HG03575 (cell line): ENCODE results near the gene PCDHGA3.
"Not testable (repeated sequence)": the region's sequence is repeated elsewhere in the genome, so short reads cannot be mapped to it uniquely, and the experiment has no call there.

Experiments used
- ATAC-seq: cut with Tn5 transposase; IDR thresholded peaks from one replicate; pipeline ENCODE4 v1.9.1; 2021; ENCODE audit not compliant: unreplicated experiment, insufficient number of reproducible peaks, low FRiP score; ENCODE audit errors: extremely low read depth

Gene PCDHGA3

GRCh38 chr5:141343242-141343952 lies at the start of gene PCDHGA3:
PCDHGA3 (plus strand) TSS chr5:141343829; CDS start chr5:141344034, 205 bp downstream.
- ATAC-seq, result no peak

DNA sequence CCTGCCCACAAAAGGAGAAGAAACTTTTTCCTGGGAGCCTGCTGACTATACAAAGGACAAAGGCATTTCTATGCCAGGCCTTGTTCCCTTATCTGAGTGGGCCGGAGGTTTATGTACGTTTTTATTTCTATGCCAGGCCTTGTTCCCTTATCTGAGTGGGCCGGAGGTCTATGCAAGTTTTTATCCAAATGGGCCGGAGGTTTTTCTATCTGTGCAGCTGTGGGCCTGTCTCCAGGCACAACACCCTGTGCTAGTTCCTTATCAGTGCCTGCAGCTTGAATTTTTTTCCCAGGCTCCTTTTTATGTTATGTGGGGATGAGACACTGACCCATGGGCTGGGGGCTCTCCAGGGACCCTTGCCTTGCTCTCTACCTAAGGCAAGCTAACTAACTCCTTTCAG lies 45.3 kb upstream of the PCDHGA3 start:
- ATAC-seq, result no peak

DNA sequence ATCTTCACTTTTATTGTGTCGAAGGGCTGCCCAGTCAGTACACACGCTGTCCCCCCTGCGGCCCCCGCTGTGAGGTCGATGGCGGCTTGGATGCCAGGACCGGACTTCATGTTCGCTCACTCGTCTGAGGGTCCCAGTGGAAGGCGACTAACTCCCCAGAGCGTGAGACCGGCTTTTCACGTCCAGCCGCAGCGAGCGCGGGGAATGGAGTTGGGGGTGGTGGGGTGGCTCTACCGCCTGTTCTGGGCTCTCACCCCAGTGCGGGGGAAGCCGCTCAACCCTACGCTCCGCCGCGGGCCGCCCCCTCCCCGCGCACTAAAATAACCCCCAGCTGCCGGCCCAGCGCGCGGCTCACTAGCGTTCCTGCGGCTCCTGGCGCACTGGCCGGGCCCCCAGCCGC lies 39.9 kb upstream of the PCDHGA3 start, which contains the start of gene SLC25A2:
Gene SLC25A2 (minus strand): TSS at position 294 of the 400 bp plus-strand sequence. CDS start 184 bp downstream, at position 110.
- ATAC-seq, result no peak

DNA sequence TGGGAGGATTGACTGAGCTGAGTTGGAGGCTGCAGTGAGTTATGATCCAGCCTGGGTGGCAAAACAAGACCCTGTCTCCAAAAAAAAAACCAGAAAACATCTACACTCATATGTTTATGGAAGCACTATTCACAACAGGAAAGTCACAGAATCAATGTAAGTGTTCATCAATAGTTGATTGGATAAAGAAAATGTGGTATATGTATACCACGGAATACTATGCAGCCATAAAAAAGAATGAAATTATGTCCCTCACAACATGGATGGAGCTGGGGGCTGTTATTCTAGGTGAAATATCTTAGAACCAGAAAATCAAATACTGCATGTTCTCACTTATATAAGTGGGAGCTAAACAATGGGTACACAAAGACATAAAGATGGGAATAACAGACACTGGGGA lies 37.0 kb upstream of the PCDHGA3 start:
- no peak for ATAC-seq

DNA sequence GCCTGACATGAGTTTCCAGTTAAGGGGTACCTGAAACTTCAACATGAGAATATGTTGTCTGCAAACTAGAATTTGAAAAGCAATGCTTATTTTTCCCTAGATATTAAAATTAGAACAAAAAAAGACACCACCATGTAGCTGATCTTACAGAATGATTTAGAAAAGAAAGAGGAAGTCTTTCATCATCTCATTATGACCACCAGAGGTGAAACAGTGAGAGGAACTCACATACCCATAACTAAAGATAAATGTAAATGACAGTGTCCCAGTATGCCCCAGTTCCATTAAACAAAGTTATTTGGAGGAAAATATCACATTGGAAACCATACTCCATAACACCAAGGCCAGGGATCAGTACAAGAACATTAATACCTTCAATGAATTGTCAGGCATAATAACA lies 29.9 kb upstream of the PCDHGA3 start:
- no peak for ATAC-seq

GRCh38 chr5:141316963-141317362 lies 26.7 kb upstream of the PCDHGA3 start:
- ATAC-seq, result not testable (repeated sequence)

- ATAC-seq, result no peak
Observed at GRCh38 chr5:141319202-141319601, 24.4 kb upstream of the PCDHGA3 start.

DNA sequence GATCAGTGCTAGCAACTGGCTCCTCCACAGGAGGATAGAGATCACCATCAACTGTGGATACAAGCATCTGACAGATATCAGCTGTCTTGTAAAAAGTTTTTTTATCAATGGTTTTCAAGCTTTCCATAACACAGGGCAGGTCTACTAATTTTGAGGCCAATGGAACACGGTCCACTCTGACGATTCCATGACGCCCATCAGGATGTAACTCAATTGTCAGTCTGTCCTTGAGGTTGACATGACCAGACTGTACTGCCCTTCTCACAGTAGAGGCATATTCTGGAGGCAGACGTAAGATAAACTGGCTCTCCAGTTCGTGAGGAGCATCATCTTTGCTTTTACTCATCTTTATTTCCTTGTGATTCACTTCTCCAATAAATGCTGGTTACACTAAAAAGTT lies 23.9 kb upstream of the PCDHGA3 start:
- ATAC-seq, result no peak

- ATAC-seq, result peak; percentile 87
Observed at GRCh38 chr5:141320225-141321169, 23.1 kb upstream of the PCDHGA3 start, which contains the start of gene TAF7. TAF7 (minus strand) TSS chr5:141320784; CDS start chr5:141320044, 740 bp downstream.

DNA sequence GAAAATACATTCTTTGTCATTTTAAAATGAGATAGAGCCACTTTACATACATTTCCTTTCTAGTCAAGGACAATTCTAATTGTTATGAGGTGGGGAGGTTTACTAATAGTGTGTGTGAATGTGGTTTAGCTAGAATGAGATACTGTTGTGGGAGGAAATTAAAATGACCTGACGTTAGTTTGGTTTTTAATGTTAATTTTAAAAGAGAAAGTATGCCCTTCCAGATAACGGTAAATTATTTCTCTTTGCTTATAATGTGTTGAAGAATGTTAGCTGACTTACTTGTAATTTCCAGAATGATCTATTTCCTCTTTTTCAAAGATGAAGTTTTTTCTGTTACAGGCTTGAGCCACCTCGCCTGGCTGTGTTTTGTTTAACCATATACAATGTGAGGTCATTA lies 21.4 kb upstream of the PCDHGA3 start:
- no peak for ATAC-seq

DNA sequence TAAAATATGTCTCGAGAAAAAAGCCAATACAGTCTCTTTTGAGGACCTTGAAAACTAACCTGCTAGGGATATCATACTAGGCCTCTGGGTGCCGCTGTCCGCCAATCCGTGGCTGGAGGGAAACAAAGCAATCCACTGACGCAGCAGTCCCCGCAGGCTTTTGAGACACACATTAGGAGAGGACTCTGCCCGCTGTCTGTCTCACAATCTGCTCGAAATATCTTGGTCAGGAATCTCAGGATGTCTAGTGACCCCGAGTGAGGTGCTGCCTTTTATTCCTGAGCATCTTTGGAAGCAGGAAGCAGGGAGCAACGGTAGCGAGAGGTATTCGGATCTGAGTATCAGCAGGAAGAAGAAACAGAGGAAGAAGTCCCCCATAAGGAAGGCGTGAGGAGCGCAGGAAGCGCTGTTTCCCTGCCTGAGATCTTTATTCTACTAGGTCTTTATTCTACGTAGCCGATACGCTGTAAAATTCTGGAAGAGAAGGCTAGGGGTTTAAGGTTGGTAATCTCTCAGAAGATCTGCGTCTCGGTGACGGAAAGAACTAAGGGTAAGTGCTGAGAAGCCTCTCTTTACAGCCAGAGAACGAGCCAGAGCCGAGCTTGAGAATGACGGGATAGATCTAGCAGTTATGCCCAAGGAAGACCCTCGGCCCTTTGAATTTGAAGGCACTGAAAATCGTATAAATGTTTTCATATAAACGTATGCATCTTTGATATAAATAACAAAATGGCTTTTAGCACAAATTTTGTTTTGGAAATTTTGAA lies 17.4 kb upstream of the PCDHGA3 start:
- ATAC-seq, result peak; percentile 66

DNA sequence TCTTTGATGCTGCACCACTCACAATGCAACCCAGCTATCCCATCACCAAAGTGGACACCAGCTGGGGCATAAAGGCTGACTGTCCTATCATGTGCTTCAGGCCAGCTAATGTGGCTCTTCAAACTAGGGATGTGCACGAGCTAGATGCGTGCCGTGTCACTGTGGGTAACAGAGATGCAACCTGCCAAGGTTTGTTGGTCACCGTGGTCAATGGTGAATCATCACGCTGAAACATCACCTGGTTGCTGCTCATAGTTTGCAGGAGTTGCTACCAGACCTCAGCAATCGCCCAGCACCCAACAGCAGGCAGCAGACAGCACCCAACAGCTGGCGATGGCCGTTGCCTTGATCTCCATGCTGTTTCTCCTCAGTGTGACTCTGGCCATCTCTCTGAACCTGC lies 15.4 kb upstream of the PCDHGA3 start:
- ATAC-seq, result no peak

DNA sequence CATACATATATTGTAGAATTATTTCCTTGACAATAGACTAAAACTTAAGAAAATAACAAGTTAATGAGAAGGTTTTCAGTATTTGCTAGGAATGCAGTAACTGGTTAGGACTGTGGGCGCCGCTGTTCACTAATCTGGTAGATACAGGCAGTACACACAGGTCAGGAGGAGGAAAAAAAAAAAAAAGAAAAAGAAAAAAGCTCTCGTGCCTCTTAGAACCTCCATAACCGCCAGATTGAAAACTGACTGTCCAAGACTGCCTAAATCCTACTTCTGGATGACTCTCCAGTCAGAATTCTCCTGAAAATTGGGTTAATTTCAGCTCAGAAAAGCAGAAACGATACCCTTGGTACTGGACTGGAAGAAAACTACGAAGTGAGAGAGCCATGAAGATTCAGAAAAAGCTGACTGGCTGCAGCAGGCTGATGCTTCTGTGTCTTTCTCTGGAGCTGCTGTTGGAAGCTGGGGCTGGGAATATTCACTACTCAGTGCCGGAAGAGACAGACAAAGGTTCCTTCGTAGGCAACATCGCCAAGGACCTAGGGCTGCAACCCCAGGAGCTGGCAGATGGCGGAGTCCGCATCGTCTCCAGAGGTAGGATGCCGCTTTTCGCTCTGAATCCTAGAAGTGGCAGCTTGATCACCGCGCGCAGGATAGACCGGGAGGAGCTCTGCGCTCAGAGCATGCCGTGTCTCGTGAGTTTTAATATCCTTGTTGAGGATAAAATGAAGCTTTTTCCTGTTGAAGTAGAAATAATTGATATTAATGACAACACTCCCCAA lies 13.1 kb upstream of the PCDHGA3 start, which contains the start of gene PCDHGA1:
Gene PCDHGA1 (plus strand): TSS at position 216 of the 782 bp plus-strand sequence.
- no peak for ATAC-seq

- ATAC-seq, result not testable (repeated sequence)
Observed at GRCh38 chr5:141332571-141332970, 11.1 kb upstream of the PCDHGA3 start.

DNA sequence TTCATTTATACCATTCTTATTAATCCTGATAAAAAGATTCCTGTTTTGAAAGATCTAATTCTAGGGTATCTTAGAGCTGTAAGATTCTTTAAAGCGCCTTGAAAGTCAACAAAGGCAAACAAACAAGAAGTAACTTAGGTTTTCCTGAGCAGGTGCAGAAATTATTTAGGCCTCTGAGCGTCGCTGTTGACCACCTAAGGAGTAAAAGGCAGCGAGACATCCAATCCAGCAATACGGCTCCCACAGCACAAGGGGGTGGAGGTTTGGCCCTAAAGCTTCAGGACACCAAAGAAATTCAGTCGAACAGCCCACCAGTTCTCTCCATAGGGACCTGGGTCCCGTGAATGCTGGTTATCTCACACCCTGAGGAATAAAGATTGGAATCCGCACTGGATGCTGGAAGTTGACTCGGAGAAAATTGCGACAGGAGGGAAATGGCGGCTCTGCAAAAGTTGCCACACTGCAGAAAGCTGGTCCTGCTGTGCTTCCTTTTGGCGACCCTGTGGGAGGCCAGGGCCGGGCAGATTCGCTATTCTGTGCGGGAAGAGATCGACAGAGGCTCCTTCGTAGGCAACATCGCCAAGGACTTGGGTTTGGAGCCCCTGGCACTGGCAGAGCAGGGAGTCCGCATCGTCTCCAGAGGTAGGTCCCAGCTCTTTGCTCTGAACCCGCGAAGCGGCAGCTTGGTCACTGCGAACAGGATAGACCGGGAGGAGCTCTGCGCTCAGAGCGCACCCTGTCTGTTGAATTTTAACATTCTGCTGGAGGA lies 4.9 kb upstream of the PCDHGA3 start, which contains the start of gene PCDHGA2:
Gene PCDHGA2 (plus strand): TSS at position 223 of the 769 bp plus-strand sequence.
- ATAC-seq, result no peak

- not testable (repeated sequence) for ATAC-seq
Observed at GRCh38 chr5:141340781-141341354, 2.8 kb upstream of the PCDHGA3 start.

GRCh38 chr5:141342773-141343172 lies 856 bp upstream of the PCDHGA3 start:
- ATAC-seq, result no peak
